Stimulated activated naive B cell treated with anti-CD40 and anti-IgM and Interleukin-4, amounts not matched to agents 10 μg/mL and 1 μg/mL and 100 μg/mL, for 72 hours (primary cell): ENCODE results near the gene ARMC9.
"Not testable (repeated sequence)": the region's sequence is repeated elsewhere in the genome, so short reads cannot be mapped to it uniquely, and the experiment has no call there.

Experiments
- ATAC-seq, 2 donors: fragments of 150-1000 bp; cut with Tn5 transposase; replicated peaks; 2 replicates each; pipeline ENCODE4 v1.10.0; 2021; ENCODE audit warnings: moderate library complexity in 1 of 2
- DNase-seq: peaks from one replicate; pipeline ENCODE4 v3.0.0; 2021
- H3K27ac Mint-ChIP-seq: one replicate; pipeline ENCODE4 v1.8.0; 2022; ENCODE audit warnings: mild to moderate bottlenecking, mixed read lengths
- H3K27me3 Mint-ChIP-seq, 2 donors: one replicate each; pipeline ENCODE4 v1.8.0; 2022; ENCODE audit warnings: mixed read lengths in 2 of 2
- H3K36me3 Mint-ChIP-seq, 2 donors: one replicate each; pipeline ENCODE4 v1.8.0; 2022; ENCODE audit warnings: mixed read lengths in 2 of 2, mild to moderate bottlenecking in 1 of 2
- H3K4me1 Mint-ChIP-seq, 2 donors: one replicate each; pipeline ENCODE4 v1.8.0; 2022; ENCODE audit warnings: mixed read lengths in 2 of 2, mild to moderate bottlenecking in 1 of 2
- H3K4me3 Mint-ChIP-seq, 2 donors: one replicate each; pipeline ENCODE4 v1.8.0; 2022; ENCODE audit warnings: mild to moderate bottlenecking in 2 of 2, mixed read lengths in 2 of 2, moderate library complexity in 1 of 2
- H3K9me3 Mint-ChIP-seq, 2 donors: one replicate each; pipeline ENCODE4 v1.8.0; 2022; ENCODE audit warnings: mixed read lengths in 2 of 2, mild to moderate bottlenecking in 1 of 2

The ARMC9 gene

DNA sequence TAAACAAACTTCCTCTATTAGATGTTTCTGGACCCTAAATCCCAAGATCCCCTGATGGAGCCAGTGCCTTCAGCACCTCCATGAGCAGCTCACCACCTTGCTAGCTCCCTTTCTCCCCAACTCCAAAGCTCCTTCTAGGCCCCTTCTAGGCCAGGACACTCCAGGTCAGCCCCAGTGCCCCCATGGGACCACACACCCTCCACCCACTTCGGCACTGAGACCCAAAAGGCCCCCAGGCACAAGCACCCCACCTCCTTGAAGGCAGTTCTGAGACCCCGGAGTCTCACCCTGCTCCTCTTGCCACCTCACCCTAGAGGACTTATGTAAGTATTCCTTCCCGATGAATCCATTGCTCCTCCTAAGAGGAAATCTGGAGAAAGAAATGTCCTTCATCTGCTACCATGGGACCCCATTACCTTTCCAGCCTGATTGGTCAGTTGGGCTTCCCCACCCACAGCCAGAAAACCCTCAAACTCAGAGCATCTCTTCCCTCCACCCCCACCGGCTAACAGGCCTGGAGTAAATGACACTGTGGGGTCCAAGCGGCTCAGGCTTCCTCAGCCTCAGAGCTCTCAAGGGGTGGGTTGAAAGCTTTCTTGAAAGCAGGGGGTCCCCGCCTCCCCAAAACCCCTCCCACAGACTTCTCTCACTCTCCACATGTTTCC, 9.8 kb upstream of the ARMC9 start:
- H3K36me3 Mint-ChIP-seq: no peaks in the 10 kb centered on the region
- DNase-seq (no peak), ATAC-seq (no peak)
- H3K27me3 Mint-ChIP-seq: peaks cover 20 to 54% of the 10 kb centered on the region in 2 donors
- H3K4me3 Mint-ChIP-seq: no peak overlapping the region
- H3K27ac Mint-ChIP-seq: peak overlapping the region; percentile 57
- H3K9me3 Mint-ChIP-seq: no peaks in the 10 kb centered on the region
- H3K4me1 Mint-ChIP-seq: peaks cover 20 to 29% of the 10 kb centered on the region in 2 donors

DNA sequence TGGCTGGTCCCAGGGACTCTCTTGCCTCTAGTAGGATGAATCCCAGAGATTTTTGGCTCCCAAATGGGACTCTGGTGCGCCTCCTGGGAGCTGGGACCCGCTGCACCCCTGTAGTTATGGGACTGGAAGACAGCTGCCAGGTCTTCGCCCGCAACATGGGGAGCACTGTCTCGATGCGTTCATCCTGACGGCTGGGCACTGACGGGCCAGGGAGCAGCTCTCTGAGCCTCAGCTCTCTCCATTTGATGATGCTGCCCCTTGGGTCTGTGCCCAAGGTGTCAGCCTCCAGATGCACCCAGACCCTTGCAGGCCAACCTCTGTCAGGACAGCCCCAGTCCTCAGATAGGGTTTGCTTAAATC, 9.3 kb upstream of the ARMC9 start:
- peaks cover 20 to 54% of the 10 kb centered on the region in 2 donors for H3K27me3 Mint-ChIP-seq

DNA sequence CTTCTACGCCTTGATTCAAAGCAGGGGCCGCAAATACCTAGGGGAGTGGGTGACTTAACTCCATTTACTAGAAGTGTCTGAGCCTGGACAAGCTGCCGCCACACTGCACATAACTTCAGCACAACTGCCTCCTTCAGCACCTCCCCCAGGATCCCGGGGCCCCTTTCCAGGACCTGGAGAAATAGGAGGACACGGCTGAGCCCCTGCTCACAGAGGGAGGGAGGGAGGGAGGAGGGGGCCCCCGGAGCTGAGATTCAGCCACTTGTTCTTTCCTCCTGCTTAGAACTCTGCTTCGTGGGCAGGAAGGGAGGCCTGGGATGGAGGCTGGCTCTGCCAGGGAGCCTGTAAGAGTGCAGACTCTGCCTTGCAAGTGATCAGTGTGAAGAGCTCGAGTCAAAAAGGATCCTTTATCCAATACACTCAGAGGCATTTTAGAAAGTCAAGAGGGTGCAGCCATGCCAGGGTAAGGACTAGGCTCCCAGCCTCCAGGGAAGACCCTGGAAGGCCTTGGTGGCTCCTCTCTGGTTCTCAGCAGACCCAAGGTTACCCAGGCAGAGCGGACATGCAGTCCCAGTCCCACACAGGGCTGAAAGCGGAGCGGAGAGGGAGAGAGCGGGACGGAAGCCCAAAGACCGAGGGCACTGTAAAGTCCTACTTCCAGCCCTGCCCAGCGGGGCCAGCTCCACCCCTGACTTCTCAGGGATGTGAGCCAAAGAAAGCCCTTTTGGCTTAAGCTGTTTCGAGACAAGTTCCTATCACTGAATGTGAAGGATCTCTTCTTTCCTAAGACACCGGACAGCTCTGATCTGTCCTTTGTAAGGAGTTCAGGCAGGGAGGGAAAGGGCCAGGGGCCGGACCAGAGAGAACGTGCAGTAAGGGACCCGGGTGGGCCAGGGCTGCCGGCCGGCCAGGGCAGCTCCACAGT, 8.6 kb upstream of the ARMC9 start:
- Mint-ChIP-seq H3K4me3 (peak overlapping the region in 1 of 2 donors; percentile 28), H3K36me3 (no peaks in the 10 kb centered on the region), H3K9me3 (no peaks in the 10 kb centered on the region), H3K27me3 (peaks cover 20 to 54% of the 10 kb centered on the region in 2 donors), H3K27ac (no peak overlapping the region), H3K4me1 (peaks cover 16 to 23% of the 10 kb centered on the region in 2 donors)
- ATAC-seq (no peak), DNase-seq (no peak)

More for the DNA sequence above, 9.3 kb upstream of the ARMC9 start:
- DNase-seq (no peak), ATAC-seq (no peak)
- no peak overlapping the region for H3K4me3 Mint-ChIP-seq
- no peaks in the 10 kb centered on the region for H3K9me3 Mint-ChIP-seq
- H3K36me3 Mint-ChIP-seq: no peaks in the 10 kb centered on the region
- no peak overlapping the region for H3K27ac Mint-ChIP-seq
- peaks cover 16 to 24% of the 10 kb centered on the region in 2 donors for H3K4me1 Mint-ChIP-seq

DNA sequence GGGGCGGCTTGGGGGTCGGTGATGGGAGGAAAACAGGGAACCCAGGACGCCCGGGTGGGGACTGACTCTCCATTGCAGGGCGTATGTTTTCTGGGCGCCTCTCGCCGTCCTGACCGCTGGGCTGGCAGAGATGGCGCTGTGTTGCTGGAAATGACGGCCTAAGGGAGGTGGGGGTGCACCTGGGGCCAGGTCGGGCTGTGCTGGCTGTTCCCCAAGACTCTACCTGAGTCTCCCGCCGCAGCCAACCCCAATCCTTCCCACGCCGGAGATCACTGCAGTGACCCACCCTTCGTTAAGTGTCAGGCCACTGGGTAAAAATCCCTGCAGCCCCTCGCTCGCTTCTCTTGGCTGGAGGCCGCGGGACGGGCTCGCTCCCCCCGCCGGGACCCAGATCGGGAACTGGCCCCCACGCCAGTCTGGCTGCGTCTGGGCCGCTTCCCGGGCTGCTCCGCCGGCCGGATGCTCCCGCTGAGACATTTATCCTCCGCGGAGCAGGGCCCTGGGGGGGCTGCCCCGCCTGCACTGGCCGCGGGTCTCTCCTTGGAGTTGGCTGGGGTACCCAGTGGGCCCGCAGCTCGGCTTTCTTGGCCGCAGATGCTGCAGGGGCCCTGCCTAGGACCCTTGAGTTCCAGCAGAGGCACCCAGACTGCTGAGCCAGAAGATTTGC, 7.8 kb upstream of the ARMC9 start:
- H3K36me3 Mint-ChIP-seq: no peaks in the 10 kb centered on the region

DNA sequence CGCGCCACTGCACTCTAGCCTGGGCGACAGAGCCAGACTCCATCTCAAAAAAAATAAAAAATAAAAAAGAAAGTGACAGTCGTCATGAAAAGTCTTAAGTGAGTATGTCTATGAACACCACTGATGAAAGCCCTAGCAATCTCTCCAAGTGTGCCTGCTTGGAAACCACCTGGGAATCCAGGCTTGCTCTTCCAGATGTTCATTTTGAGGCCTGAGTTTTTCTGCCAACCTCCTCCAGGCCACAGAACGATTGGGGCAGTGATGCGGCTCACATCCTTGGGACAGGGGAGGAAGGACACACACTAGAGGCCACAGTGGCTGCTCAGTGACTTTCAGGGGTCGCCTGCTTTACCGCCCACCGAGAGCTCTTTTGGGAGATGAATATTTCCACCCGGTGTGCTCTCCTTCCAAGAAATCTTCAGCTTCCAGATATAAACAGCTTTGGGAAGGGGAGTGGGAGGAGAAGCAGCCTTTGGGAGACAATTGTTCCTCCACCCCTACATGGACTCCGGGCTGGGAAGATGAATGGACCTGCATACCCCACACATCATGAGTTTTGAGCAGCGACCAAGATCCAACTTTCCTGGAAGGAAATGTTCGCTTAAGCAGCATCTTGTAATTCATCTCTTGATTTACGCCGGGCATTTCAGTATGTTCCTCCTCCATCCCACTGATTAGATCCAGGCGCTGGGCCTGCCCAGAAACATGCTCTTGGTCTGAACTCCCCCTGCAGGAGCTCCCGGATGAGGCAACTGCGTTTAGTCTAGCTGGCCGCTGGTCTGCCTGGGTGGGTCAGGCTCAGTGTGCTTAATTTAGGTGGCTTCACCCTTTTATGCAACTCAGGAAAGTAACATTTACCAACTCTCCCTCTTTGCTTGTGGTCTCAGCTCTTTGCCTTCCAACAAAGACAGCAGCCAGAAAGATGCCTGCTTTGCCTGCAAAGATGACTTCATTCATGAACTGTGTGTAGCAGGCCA, 6.2 kb upstream of the ARMC9 start:
- ATAC-seq (no peak), DNase-seq (no peak)
- Mint-ChIP-seq H3K27me3 (peaks cover 20 to 54% of the 10 kb centered on the region in 2 donors), H3K9me3 (no peaks in the 10 kb centered on the region), H3K36me3 (no peaks in the 10 kb centered on the region), H3K4me1 (peaks cover 15 to 20% of the 10 kb centered on the region in 2 donors), H3K27ac (no peak overlapping the region), H3K4me3 (no peak overlapping the region)

More for the DNA sequence above, 7.8 kb upstream of the ARMC9 start:
- ATAC-seq (peak in 1 of 2 donors; percentile 25), DNase-seq (no peak)
- H3K9me3 Mint-ChIP-seq: no peaks in the 10 kb centered on the region
- H3K4me3 Mint-ChIP-seq: peak overlapping the region in 1 of 2 donors; percentile 8
- H3K27ac Mint-ChIP-seq: no peak overlapping the region
- H3K27me3 Mint-ChIP-seq: peaks cover 20 to 54% of the 10 kb centered on the region in 2 donors
- H3K4me1 Mint-ChIP-seq: peaks cover 13 to 15% of the 10 kb centered on the region in 2 donors

DNA sequence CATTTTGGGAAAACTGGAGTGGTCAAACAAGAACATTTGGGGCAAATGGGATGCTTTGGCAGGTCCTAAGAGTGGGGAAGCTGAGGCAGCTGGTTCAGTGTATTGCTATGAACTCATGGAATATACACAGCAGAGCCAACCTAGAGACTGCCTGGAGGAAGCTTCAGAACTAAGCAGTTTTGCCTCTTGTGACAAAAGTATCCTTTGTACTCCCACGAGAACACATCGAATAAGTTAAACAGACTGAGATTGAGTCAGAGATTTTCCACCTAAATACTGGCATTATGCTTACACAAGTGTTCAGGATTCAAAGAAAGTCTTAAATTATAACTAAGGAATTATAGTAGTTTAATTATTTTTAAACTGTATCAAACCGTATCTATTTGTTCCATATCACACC, 5.2 kb upstream of the ARMC9 start:
- no peak for ATAC-seq
- Mint-ChIP-seq H3K27ac (no peak overlapping the region), H3K9me3 (no peaks in the 10 kb centered on the region), H3K36me3 (no peaks in the 10 kb centered on the region), H3K4me3 (no peak overlapping the region), H3K4me1 (peaks cover 13 to 18% of the 10 kb centered on the region in 2 donors), H3K27me3 (peaks cover 20 to 45% of the 10 kb centered on the region in 2 donors)
- DNase-seq: no peak

DNA sequence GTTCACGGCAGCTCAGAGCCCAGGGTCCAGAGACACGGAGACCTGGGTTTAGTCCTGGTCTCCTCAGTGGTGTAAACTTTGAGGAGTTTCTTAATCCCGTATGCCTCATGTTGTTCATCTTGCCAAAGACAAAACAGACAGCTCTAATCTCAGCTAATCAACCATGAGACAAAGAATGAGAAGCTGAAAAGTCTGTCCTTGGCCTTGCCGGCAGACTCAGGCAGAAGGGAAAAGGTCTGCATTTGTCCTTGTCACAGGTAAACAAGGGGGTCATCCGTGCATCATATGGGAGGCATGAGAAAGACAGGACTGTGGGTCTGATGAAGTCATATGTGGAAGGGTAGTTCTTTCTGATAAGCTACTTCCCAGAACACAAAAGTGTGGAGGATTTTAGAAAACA, 1.8 kb upstream of the ARMC9 start:
- peaks cover 0 to 12% of the 10 kb centered on the region in 2 donors for H3K27me3 Mint-ChIP-seq

DNA sequence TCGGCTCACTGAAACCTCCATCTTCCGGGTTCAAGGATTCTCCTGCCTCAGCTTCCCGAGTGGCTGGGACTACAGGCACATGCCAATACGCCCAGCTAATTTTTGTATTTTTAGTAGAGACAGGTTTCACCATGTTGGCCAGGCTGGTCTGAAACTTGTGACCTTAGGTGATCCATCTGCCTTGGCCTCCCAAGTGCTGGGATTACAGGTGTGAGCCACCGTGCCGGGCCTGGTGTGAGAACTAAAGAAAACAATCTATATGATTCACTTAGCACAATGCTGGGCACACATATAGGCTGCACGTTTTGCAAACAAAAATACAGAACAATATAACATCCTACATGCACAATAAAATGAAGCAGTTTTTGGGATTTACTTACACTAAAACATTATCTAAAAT, 1.2 kb upstream of the ARMC9 start:
- not testable (repeated sequence) for H3K27ac Mint-ChIP-seq, ATAC-seq, DNase-seq, H3K4me3 Mint-ChIP-seq, H3K36me3 Mint-ChIP-seq, H3K9me3 Mint-ChIP-seq, H3K27me3 Mint-ChIP-seq
- peaks cover 16 to 24% of the 10 kb centered on the region in 2 donors for H3K4me1 Mint-ChIP-seq

More for the DNA sequence above, 1.8 kb upstream of the ARMC9 start:
- Mint-ChIP-seq H3K4me3 (peak overlapping the region; percentile 26), H3K4me1 (peaks cover 16 to 24% of the 10 kb centered on the region in 2 donors), H3K9me3 (no peaks in the 10 kb centered on the region), H3K27ac (peak overlapping the region; percentile 20), H3K36me3 (peaks cover 4 to 6% of the 10 kb centered on the region in 2 donors)
- DNase-seq: no peak
- ATAC-seq: no peak

DNA sequence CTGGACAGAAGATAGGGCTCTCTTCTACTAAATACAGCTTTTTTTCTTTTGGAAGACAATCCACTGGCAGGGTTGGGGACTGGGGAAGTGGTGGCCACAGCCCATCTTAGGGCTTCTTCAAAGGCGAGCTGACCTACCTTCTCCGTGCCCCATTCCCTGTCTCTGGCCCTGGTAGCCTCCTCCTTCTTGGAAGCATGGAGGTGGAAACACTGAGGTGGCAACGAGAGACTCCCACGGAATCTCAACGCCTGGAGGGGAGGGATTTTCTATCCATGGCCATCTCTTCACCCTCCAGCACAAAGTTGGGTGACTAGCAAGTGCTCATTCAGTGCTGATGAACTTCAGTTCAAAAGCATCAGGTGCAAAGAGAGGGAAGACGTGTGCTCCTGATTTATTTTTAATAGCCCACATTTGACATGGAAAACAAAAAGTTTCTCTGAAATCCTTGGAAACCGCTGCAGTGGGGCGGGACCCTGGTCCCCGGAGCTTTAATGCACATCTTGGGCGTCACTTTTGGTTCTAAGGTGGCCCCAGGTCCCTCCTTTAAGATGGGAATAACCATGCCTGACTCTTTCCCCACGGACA, 633 bp upstream of the ARMC9 start:
- ATAC-seq: no peak

DNA sequence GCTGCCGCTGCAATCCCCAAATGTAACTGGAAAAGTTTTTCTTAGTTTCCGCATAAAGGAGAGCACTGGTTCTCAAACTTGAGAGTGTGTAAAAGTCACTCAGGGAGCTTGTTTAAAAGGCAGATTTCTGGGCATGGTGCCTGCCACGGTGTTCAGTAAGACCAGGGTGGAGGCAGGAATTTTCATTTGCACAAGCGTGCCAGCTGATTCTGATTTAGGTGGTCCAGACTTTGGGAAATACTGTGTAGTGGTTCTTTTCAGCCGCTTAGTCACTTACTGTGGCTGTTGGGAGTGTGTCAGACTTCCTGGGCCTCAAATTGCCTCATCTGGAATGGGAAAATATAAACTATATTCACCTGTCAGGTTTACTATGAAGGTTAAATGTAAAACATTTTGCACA, 788 bp downstream of the ARMC9 start:
- Mint-ChIP-seq H3K4me3 (peak overlapping the region; percentile 89 to 92), H3K36me3 (peaks cover 12 to 17% of the 10 kb centered on the region in 2 donors), H3K27me3 (no peaks in the 10 kb centered on the region), H3K27ac (peak overlapping the region; percentile 85), H3K9me3 (no peaks in the 10 kb centered on the region), H3K4me1 (peaks cover 16 to 29% of the 10 kb centered on the region in 2 donors)
- ATAC-seq (no peak), DNase-seq (no peak)

More for the DNA sequence above, 633 bp upstream of the ARMC9 start:
- H3K27ac Mint-ChIP-seq: peak overlapping the region; percentile 91
- H3K36me3 Mint-ChIP-seq: peaks cover 8 to 10% of the 10 kb centered on the region in 2 donors
- peak overlapping the region; percentile 92 to 96 for H3K4me3 Mint-ChIP-seq
- peaks cover 0 to under 1% of the 10 kb centered on the region in 2 donors for H3K27me3 Mint-ChIP-seq
- no peak for DNase-seq
- peaks cover 16 to 24% of the 10 kb centered on the region in 2 donors for H3K4me1 Mint-ChIP-seq
- H3K9me3 Mint-ChIP-seq: no peaks in the 10 kb centered on the region

DNA sequence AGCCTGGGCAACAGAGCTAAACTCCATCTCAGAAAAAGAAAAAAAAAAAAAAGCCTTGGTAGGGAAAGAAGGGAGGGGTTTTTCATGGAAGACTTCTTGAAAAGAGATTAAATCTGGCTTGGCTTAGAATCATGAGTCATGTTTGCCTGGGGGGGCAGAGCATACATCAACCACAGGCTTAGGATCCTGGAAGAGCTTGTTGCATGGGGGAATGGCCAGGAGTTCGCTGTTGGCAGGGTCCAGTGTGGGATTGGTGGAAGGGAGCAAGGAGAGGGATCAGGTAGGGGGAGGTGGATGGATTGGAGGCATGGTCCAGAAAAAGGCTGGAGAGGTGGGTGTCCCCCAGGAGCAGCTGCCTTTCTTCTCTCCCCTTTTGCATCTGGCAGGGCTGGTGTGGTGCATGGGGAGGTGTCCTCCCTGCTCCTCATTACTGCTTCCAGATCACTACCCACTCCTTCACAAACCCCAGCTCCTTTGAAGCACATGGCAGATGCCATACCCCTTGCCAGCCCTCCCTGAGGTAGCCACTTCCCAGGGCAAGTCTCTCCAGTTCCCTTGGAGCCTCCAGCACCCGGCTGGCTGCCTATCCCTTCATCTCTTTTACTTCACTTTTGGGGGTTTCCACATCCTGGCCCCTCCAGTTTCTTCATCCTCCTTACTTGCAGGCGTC, 2.5 kb downstream of the ARMC9 start:
- H3K36me3 Mint-ChIP-seq: peaks cover 14 to 21% of the 10 kb centered on the region in 2 donors
- ATAC-seq (no peak), DNase-seq (no peak)
- H3K27ac Mint-ChIP-seq: no peak overlapping the region
- no peaks in the 10 kb centered on the region for H3K9me3 Mint-ChIP-seq
- no peaks in the 10 kb centered on the region for H3K27me3 Mint-ChIP-seq
- H3K4me3 Mint-ChIP-seq: peak overlapping the region in 1 of 2 donors; percentile 18
- peaks cover 16 to 29% of the 10 kb centered on the region in 2 donors for H3K4me1 Mint-ChIP-seq

DNA sequence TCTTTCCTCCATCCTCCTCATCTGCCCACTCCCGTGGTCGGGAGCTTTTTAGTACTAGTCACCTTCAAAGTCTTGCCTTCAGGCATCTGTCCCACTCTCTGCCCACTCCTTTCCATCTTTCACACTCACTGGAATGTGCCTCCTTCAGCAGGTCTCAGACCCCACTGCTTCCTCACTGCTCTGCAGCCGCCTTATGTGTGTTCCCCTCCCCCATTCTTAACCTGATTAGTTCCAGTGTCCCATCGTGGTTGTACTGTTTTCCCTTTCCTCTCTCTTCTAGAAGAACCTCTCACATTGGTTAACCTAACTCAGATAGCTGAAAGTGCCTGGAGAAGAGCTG, 3.0 kb downstream of the ARMC9 start:
- ATAC-seq (no peak), DNase-seq (no peak)
- H3K9me3 Mint-ChIP-seq: no peaks in the 10 kb centered on the region
- no peak overlapping the region for H3K27ac Mint-ChIP-seq
- peaks cover 16 to 29% of the 10 kb centered on the region in 2 donors for H3K4me1 Mint-ChIP-seq
- H3K27me3 Mint-ChIP-seq: no peaks in the 10 kb centered on the region
- H3K4me3 Mint-ChIP-seq: peak overlapping the region in 1 of 2 donors; percentile 2
- H3K36me3 Mint-ChIP-seq: peaks cover 14 to 21% of the 10 kb centered on the region in 2 donors

DNA sequence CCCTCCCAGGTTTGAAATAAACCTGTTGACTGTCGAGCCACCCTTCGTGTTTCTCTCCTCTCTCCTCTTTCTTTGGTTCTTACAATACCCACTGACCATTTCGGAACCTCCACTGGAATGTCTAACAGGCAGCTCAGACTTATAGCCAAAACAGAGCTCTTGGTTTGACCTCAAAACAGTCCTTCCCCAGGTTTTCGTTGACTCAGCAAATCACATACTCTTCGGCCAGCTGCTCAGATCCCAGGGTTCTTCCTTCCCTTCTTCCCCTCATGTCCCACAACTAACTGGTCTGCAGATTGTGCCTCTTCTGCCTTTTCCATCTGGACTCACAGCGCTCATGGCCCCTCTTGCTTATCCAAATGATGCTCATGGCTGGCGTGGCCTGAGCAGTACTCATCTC, 4.7 kb downstream of the ARMC9 start:
- H3K27ac Mint-ChIP-seq: no peak overlapping the region
- H3K27me3 Mint-ChIP-seq: no peaks in the 10 kb centered on the region
- peaks cover 11 to 17% of the 10 kb centered on the region in 2 donors for H3K4me1 Mint-ChIP-seq
- DNase-seq: no peak
- no peak for ATAC-seq
- H3K4me3 Mint-ChIP-seq: no peak overlapping the region
- H3K36me3 Mint-ChIP-seq: peaks cover 14 to 21% of the 10 kb centered on the region in 2 donors
- no peaks in the 10 kb centered on the region for H3K9me3 Mint-ChIP-seq
